Activated CD8-positive, alpha-beta memory T cell treated with anti-CD3 and anti-CD28 coated beads for 1 hour (primary cell): ENCODE data around the gene LYSMD2.

Experiments used
- DNase-seq, 2 donors: peaks; one replicate each; pipeline ENCODE4 v3.0.0-alpha.2; 2020; ENCODE audit warnings: low read depth in 1 of 2; ENCODE audit errors: extremely low read depth in 1 of 2

The LYSMD2 gene

DNA sequence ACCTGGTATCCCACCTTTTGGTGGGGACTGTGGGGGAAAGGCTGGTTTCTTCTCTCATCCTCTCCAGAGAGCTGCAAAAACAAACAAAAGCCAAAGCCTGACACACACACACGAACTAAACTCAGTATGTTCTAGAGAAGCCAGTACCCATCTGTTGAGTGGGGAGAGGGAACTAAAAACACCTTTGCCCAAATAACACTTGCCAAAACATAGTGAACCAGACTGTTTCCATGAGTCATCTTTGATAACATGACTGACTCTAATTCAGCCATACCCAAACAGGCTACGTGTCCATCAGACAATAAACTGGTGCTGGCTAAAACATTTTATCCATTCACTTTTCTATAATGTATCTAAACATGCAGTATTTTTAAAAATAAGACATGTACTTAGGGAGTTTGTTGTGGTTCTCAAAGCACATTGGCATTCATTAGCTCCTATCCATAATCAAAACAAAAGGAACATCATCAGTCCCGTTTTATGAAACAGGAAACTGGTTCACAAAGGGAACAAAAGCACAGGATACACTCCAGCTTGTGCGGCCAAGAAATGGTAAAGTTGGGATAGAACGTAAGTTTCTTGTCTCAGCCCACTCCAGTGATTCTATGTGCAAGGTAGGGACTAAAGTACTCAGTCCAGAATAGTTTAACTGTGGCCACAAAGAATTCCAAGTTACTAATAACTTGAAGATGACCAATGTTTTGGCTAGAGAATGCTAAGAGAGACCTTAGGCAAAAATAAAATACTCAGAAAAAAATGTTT, 16.1 kb downstream of the LYSMD2 start:
- DNase-seq = no peak

DNA sequence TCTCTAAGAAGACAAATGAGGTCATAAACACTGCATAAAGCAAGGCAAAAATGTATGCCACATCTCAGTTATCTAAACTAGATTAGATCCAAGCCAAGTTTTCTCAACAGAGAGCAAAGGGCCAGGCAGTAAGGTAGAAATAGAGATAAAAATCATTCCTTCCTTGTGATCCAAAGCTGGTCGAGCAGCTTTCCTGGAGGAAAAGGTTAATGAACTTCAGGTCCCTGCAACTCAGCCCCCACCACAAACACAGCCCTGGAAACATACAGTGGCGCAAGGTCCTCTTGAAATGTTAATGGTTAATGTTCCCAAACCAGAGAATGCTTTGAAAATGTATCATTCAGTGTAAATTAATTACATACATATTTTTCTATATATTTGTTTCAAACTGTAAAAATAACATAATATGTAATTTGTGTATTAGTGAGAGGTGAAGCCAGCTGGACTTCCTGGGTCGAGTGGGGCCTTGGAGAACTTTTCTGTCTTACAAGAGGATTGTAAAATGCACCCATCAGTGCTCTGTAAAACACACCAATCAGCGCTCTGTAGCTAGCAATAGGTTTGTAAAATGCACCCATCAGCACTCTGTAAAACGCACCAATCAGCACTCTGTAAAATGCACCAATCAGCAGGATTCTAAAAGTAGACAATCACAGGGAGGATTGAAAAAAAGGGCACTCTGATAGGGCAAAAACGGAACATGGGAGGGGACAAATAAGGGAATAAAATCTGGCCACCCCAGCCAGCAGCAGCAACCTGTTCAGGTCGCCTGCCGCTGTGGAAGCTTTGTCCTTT, 17.1 kb downstream of the LYSMD2 start:
- no peak for DNase-seq

DNA sequence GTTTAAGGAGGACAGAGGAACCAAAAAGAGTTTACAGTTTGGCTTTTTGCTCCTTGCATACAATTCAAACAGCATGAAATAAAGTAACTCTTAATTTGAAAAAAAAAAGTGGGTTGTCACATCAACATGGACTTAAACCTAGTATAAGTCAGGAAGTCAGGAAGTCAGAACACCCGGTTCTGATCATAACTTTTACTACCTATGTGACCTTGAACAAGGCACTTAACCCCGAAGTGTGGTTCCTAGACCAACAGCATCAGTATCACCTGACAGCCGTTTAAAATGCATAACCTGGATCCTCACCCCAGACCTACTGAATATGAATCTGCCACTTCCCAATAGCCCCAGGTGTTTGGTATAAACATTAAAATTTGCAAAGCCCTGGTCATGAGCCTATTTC, 18.7 kb downstream of the LYSMD2 start:
- DNase-seq = no peak

DNA sequence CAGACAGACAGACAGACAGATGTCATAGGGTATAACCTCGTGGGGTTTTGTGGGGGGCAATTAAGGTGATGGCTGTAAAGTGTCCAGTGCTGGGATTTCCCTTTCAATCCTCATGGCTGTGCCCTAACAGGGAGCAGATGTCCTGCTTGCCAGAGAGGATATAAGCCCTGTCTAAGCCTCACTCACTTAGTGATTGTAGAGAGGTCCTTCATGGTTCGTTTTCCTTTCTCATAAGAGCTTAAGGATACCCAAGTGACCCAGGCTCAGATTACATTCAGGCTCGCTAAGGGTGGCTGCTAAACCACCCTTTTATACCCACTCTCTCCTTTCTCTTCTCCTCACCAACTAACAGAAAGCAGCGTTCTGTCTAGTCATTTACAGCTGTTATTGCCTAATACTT, 19.2 kb downstream of the LYSMD2 start:
- DNase-seq = no peak

DNA sequence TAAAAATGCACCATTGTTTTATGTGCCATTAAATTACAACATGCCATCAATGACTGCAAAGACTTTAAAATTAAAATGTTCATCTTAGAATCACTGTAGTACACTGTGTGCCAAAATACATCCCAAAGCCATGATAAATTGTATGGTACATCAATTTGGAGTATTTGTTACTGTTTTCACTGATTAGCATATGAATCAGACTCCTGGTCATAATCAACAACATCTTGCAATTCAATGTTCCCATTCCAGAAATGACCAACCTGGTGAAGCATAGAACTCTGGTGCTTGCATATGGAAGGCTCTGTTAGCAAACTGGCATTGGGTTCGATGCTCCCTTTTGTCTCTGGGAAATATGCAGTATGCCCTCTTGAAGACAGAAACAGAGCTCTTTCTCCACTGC, 22.5 kb downstream of the LYSMD2 start:
- no peak for DNase-seq

DNA sequence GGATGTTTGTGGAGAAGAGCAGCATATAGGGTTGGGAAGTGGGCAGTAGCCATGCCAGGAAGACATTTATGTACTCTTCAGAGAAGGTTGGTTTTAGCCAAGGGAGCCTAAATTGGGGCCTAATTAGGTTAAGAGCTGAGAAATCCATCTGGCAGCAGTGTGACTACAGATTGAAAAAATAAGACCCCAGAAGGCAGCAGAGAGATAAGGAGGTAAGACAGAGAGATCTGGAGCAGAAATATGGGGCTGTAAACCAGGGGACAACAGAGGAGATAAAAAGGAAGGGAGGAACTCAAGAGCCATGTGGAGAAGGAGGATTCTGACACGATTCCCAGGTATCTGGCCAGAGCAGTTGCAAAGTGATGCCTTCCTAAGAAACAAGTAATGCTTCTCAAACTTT, 23.3 kb downstream of the LYSMD2 start:
- no peak for DNase-seq

DNA sequence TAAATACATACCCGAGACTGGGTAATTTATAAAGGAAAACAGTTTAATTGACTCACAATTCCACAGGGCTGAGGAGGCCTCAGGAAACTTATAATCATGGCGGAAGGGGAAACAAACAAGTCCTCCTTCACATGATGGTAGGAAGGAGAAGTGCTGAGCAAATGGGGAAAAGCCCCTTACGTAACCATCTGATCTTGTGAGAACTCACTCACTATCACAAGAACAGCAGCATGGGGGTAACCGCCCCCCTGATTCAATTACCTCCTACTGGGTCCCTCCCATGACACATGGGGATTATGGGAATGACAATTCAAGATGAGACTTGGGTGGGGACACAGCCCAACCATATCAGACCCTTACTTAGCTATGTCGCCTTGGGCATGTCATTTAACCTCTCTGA, 28.4 kb downstream of the LYSMD2 start:
- no peak for DNase-seq

DNA sequence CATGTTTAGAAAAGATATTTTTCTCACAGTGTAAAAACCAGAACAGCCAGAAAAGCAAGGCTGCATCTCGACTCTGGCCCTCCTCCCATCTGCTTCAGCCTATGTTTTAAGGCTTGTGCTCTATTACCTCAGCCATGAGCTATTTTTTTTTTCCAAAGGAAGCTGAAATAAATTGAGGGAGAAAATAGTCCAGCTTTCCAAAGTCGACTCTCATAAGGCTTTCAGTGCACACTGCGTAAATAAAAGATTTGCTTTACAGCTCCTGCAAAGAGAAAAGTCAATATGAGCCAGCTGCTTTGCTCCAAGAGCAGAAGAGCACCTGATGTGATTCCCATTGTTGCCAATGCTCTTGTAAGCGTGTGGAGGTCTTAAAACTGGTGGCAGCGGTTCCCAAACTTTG, 29.4 kb downstream of the LYSMD2 start:
- no peak for DNase-seq

DNA sequence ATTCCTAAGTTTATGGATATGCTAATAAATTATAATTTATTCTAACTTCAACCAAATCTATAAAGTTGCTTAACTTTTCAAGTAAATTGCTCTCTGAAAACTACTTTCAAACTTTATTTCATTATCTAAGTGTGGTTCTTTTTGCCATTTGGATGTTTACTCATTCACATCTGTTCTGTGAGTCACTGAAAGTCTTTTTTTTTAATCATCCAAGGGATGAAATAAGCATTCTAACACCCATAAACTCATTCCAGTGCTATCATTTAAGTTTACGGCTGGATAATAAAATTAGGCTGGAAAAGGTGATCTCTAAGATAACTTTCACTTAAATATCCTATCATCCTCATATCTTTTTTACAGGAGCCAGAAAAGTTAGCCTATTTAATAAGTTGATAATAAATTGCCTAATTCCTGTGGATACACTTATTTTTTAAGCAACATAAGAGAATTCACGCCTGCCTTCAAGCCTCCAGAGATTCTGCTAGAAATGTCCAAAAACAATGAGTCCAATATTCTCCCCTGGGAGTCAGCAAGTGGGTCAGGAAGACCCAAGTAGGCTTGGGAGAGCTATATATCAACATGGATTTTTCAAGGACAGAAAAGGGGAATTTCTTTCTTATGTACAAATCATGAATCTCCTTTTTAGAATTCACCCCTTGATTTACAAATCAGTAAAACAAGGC, 30.4 kb downstream of the LYSMD2 start:
- no peak for DNase-seq

DNA sequence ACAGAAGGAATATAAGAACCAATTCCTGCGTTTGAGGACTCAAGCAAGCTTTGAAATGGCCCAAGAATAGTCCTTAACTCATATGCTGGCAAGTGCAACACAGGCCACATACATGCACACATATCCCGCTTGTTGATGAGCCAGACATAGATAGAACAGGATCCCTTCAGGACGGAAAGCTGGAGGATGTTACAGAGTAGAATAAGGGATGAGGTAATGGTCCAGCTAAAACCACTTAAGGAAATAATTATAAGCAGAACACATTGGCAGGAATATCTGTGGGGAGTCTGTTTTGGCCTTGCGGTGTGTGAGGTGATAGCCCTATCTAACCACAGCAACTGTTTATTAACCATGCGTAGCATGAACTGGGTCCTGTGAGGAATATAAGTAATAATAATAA, 31.2 kb downstream of the LYSMD2 start:
- no peak for DNase-seq

DNA sequence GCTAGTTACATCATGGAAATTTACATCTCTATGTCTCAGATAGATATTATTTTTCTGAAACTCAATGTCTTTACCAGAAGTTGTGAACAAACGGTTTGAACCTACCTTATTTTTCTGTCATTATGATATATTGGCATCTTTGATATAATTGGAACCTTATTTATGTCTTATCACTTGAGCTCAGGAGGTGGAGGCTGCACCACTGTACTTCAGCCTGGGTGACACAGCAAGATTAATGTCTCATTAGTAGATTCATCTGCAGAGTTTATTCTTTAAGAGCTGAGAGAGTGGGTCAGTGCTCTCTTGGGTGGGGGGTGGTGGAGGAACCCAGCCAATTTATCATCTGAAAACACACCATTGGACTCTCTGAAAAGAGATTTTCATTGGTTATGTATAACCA, 34.7 kb downstream of the LYSMD2 start:
- no peak for DNase-seq

DNA sequence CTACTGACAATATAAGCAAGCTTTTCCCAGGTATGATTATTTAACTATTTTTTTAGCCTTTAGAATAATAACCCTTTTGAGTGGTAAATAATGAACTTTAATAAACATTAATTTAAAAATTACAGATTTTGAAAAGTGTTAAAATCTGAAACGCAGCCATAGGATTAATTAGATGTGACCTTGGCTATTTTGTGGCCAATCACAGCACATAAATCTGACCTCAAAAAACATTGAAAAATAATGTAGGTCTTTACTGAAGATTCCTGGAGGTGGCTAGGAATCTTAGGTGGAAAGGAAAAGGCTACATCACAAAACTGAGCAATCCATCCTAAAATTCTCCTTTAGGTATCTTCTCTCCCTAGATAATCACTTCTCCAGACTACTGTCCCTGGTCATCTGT, 38.1 kb downstream of the LYSMD2 start:
- DNase-seq = no peak

DNA sequence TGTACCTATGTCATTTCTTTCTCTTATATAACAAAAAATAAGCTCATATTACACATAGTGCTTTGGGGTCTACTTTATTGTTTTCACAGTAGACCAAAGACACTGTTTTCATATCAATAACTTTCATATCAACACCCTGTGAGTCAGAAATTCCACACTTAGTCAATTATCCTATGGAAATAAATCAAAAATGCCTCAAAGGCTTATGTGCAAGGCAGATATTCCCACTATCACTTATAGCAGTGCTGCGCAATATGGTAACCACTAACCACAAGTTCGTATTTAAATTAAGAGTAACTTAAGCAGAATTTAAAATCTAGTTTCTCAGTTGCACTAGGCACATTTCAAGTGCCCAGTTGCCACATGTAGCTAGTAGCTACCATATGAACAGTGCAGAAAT, 40.3 kb downstream of the LYSMD2 start:
- no peak for DNase-seq

DNA sequence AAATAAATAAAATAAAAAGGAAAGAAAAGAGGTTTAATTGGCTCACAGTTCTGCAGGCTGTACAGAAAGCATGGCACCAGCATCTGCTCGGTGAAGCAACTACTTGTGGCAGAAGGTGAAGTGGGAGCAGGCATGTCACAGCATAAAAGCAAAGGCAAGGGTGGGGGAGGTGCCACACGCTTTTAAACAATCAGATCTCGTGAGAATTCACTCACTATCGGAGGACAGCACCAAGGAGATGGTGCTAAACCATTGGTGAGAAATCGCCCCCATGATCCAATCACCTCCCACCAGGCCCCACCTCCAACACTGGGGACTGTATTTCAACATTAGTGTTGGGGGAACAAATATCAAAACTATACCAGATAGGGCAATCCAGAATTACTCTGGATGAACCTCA, 40.9 kb downstream of the LYSMD2 start:
- no peak for DNase-seq

DNA sequence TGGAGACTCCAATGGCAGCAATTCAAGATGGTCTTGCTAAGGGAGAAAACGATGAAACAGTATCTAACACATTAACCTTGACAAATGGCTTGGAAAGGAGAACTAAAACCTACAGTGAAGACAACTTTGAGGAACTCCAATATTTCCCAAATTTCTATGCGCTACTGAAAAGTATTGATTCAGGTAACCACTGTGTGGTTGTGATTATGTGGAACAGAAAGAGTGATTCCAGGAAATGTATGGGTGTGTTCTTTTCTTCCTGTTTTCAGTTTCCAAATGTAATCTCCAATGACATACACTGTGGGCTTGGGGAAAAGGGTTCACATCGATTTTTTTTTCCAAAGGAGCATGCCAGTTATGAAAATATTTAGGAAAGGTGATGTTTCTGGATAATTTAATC, 45.3 kb downstream of the LYSMD2 start:
- DNase-seq = no peak

DNA sequence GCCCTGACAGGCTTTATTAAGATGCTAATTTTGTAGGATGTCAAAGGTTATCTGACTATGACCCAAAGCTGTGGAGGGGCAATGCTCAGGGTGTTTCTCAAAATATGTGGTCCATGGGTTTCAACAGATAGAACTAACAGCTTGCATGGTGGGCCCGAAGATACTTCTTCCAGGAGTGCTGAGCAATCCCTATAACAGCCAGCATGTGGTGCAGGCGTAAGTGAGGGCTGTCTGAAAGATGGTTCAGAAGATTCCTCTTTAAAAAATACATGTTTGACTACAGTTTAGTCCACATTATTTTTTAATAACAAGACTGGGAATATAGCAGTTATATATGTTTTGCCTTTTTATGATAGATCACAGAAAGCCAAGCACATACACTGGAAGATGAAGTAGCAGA, 48.6 kb downstream of the LYSMD2 start:
- no peak for DNase-seq

DNA sequence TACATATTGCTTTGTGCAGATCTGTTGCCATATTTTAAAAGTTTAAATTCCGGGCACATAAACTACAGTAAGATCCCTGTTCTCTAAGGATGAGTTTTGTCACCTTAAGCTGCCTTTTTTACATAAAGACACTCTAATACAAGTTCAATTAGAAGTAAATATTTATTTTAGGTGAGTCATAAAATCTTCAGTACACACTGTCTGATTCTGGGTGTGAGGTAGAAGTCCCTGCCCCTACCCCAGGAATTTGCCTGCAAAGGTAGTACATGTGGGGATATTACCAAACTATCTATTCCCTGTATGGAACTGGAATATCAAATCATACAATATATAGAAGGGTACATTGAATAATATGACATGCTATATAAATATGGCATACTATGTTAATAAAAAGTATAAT, 49.9 kb downstream of the LYSMD2 start:
- DNase-seq = no peak

DNA sequence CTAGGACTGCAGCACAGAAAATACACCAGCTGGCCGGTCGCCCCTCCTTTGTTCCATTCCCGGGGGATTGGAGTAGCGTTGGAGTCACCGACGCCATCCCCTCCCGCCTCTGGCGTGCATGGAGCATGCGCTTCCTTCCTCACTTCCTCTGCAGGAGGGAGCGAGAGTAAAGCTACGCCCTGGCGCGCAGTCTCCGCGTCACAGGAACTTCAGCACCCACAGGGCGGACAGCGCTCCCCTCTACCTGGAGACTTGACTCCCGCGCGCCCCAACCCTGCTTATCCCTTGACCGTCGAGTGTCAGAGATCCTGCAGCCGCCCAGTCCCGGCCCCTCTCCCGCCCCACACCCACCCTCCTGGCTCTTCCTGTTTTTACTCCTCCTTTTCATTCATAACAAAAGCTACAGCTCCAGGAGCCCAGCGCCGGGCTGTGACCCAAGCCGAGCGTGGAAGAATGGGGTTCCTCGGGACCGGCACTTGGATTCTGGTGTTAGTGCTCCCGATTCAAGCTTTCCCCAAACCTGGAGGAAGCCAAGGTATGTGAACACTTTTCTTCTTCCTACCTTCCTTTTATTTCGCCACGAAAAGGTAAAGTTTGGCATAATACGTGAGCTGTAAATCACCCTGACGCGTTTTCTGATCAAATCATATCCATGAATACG, 56.0 kb downstream of the LYSMD2 start, which contains the start of gene SCG3:
TSS of gene SCG3 (plus strand) at position 201 of the 661 bp plus-strand sequence. CDS start at position 454, 253 bp downstream.
- DNase-seq = peak in 1 of 2 donors; percentile 18

DNA sequence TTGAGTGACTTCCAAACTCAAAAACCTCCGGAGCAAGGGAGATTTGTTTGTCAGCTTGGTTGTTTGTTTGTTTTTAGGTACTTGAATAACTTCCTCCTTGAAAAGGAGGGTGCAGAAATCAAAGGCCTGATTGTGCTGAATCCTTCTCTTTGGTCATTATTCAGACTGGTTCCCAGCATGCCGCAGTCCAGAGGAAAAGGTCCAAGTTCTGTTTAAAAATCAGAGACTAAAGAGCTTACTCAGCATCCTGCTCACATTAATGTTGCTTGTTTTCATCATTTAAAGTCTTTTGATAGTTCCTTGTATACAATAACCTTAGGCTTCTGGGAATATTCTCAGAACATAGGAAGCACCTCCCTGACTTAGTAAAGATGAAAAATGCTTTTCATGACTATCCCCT, 57.1 kb downstream of the LYSMD2 start:
- DNase-seq = no peak

DNA sequence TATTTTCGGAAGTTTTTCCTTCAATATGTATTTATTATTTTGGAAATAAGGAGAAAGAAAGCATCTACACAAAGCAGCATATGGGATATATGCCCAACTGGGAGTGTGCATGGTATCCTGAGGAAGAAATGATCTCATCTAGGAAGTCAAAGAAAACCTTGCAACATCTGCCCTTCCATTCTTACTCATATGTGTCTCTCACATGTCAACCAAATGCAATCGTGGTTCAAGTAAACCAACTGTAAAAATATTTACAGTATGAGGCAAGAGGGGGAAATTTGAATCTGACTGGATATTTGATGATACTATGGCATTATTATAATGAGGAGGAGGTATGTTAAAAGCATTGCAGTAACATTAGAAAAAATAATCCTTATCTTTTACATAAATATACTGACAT, 59.4 kb downstream of the LYSMD2 start:
- no peak for DNase-seq

DNA sequence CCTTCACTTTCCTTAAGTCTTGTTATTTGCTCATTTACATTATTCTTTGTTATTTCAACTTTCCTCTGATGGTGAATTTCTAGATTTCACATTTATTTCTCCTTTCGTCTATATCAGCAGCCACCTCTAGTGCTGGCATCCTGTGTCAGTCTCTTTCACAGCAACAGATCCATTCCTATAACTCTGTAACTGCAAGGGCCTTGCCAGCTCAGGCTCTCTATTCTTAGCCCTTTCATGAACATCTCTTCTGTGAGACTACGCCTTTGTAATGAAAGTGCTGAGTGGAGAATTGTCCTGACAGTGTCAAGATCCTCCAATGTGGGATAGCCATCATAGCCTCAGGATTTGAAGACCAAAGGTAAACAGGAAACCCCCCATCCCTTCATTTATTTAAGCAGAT, 60.0 kb downstream of the LYSMD2 start:
- no peak for DNase-seq
